HG03565 (cell line): ENCODE results near the gene DISP3.

Source experiments
- ATAC-seq: cut with Tn5 transposase; IDR thresholded peaks from one replicate; pipeline ENCODE4 v1.9.1; 2021; ENCODE audit warnings: mild to moderate bottlenecking, moderate library complexity; ENCODE audit not compliant: unreplicated experiment

Gene DISP3

GRCh38 chr1:11505591-11506538 lies 26.9 kb downstream of the DISP3 start:
- no peak for ATAC-seq

DNA sequence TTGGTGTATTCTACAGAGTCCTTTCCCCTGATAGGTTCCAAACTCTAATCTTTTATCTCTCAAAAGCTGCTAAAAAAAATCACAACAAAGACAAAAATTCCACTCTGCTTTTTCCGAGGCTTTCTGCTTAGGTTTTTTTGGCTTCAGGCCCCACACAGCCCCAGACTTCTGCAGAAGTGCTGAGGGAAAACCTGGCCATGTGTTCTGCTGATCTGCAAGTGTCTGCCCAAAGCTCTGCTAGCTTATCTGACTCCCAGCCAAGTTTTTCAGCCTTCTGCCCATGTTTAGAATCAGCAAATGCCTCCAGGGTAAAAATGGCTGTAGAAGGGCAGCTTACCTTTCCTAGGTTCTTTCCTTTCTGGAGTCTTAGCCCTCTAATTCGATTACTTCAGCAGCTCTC lies 28.4 kb downstream of the DISP3 start:
- no peak for ATAC-seq

DNA sequence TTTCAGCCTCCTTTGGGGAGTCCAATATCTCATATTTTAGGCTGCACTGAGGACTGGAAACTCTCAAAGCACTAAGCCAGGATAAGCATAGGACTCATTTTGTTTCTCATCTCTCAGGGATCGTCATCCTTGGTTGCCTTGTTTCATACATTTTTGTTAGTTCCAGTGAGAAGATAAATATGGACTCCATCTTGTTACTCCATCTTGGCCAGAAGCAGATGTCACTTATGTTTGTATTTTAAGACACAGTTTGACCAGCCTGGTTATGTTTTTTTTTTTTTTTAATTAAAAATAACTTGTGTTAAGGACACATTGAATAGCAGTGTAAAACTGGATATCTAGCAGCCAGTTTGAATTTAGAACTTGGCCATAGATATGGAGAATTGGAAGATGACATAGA lies 34.7 kb downstream of the DISP3 start:
- no peak for ATAC-seq

- no peak for ATAC-seq
Measured at GRCh38 chr1:11514366-11514765, 35.4 kb downstream of the DISP3 start.

DNA sequence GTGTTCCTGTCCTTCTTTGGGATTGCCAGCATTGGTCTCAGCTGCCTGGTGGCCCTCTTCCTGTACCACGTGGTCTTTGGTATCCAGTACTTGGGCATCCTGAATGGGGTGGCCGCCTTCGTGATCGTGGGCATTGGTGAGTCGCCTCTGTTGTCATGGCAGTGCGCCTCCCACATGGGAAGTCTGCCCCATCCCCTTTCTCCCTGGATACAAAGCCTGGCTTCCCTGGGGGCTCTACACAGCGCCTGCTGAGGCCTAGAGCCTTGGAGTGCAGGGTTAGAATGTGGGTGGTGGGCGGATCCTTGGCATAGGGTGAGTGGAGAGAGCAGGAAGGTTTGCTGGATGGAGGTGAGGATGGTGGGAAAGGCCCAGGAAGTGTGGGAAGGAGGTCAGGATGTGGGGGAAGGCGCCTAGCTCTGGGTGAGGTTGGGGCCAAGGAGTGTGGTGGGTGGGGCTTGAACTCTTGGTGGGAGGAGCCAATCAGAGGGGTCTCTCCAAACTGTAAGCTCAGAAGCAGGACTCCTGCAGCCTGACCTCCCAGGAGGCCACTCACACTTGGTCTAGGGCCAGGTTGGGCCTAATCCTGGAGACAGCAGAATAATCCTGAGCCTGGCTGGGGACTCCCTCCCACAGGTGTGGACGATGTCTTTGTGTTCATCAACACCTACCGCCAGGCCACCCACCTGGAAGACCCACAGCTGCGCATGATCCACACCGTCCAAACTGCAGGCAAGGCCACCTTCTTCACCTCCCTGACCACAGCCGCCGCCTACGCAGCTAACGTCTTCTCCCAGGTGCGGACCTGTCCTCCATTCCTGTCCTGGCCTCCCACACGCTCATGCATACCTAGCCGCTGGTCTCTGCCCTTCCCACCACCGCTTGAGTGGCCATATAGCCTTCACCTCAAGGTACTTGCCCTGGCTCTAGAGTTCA lies 36.7 kb downstream of the DISP3 start:
- ATAC-seq, result no peak

- no peak for ATAC-seq
Measured at GRCh38 chr1:11516961-11517635, 38.1 kb downstream of the DISP3 start.

DNA sequence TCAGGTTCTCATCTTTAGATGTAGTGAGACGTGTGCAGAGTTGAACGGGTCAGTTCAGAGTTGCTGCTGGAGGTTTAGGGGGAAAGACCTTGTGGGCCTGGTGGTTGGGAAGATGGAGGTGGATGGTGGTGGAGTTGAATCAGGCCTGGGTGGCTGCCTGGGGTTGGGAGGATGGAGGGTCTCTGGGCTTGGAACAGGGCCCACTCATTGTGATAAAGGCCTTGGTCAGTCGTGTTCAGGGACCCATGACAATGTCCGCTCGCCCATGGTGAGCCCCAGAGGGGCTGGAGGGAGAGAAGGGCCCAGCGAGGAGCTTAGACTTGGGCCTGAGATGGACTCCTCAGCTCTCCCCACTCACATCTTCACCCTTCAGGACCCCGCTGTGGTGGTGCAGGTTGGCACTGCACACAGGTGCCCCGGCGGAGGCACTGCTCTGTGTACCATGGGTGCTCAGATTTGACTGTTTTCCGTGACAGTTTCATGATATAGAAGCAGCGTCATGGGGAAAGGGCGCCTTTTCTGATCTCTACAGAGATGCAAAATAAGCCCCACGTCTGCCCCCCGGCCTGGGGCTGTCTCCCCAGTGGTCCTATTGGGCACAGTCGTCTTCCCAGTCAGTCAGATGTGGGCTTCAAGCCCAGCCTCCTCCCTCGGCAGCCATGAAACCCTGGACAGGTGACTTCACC lies 39.2 kb downstream of the DISP3 start:
- no peak for ATAC-seq

DNA sequence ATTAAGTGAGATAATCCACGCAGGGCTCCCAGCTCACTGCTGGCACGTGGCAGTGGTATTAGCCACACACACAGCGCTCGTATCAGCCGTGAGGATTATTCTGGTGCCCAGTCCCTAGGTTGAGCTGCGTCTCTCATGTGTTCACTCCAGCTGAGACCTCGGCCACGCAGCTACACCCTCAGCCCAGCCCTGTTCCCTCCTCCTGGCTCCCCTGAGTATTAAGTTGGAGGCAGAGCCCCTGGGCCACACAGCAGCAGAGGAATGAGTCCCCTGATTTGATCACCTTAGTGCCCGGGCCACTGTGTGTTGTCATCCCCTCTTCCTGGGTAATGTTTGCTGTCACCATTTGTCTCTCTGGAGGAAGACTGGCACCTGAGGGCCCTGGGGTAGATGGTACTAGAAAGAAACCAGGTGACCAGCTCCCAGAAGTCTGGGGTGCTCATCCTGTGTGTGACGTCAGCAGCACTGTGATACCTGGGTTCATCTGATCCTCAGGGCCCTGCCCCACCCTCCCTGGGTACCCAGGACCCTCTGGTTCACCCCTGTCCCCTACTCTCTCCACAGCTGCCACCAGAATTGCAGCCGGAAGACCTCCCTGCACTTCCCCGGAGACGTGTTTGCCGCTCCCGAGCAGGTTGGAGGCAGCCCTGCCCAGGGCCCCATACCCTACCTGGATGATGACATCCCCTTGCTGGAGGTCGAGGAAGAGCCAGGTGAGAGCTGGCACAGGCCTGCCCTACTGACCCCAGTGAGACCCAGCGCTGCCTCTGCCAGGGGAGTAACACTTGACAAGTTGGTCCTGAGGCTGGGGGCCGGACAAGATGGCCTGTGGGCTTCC lies 40.1 kb downstream of the DISP3 start:
- ATAC-seq, result no peak

DNA sequence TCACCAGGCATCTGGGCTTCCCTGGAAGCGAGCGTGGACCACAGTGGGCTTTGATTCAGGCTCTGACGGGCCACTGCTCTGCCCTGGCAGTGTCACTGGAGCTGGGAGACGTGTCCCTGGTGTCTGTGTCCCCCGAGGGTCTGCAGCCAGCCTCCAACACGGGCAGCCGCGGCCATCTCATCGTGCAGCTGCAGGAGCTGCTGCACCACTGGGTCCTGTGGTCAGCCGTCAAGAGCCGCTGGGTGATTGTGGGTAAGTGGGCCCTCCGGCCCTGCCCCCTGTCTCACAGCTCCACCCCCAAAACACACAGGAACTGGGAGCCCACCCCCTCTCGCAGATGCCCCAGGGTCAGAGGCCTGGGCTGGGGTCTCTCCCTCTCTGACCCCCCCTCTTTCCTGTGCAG lies 40.7 kb downstream of the DISP3 start:
- no peak for ATAC-seq

DNA sequence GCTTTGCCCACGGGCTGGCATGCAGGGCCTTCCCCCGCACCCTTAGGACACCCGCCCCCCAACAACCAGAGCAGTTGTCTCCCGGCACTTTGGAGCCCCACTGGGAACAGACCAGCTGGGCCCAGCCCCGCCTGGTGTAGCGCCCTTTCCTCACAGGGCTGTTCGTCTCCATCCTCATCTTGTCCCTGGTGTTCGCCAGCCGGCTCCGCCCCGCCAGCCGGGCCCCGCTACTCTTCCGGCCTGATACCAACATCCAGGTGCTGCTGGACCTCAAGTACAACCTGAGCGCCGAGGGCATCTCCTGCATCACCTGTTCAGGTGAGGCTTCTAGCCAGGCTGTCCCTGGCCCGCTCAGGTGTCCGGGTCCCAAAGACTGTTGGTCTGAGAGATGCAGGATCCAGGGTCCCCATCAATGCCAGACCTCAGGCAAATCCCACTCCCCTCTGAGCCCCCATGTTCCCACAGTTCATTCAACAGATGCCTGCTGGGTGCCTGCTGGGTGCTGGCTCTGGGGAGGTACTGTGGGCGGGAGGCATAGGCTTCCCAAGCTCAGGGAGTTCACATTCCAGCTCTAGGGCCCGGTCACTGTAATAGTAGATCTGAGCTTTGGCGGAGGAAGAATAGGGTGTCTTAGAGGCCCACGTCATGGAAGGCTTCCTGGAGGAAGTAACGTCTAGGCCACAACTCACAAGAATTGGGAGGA lies 41.7 kb downstream of the DISP3 start:
- no peak for ATAC-seq

DNA sequence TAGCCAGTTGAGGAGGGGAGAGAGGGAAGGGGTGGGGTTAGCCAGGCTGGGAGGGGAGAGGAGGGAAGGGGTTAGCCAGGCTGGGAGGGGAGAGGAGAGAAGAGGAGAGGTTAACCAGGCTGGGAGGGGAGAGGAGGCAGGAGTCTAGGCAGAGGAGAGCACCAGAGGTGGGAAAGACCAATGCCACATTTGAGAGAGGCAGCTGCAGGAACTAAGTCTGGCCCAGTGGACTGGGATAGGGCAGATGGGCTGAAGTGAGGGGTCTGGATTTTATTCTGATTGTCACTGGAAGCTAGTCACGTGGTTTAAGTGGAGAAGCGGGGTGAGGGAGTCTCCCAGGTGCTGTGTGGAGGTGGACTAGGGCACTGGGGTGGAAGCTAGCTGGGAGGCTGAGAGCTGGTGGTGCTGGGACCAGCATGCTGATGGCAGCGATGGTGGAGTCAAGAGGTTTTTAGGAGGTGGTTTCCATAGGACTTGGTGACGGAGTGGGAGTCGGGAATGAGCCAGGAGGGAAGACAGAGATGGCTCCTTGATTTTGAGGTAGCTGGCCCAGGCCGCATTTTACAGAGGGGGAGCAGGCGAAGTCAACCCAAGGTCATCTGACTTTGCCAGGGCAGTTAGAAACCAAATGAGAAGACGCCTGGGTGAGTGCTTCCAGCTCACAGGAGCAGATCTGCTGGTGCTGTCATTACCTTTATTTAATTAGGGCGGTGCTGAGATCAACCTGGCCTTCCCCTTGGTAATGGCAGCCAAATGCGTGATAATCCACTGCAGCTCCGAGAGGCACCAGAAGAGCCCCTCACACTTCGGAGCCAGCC lies 42.8 kb downstream of the DISP3 start:
- ATAC-seq, result no peak

DNA sequence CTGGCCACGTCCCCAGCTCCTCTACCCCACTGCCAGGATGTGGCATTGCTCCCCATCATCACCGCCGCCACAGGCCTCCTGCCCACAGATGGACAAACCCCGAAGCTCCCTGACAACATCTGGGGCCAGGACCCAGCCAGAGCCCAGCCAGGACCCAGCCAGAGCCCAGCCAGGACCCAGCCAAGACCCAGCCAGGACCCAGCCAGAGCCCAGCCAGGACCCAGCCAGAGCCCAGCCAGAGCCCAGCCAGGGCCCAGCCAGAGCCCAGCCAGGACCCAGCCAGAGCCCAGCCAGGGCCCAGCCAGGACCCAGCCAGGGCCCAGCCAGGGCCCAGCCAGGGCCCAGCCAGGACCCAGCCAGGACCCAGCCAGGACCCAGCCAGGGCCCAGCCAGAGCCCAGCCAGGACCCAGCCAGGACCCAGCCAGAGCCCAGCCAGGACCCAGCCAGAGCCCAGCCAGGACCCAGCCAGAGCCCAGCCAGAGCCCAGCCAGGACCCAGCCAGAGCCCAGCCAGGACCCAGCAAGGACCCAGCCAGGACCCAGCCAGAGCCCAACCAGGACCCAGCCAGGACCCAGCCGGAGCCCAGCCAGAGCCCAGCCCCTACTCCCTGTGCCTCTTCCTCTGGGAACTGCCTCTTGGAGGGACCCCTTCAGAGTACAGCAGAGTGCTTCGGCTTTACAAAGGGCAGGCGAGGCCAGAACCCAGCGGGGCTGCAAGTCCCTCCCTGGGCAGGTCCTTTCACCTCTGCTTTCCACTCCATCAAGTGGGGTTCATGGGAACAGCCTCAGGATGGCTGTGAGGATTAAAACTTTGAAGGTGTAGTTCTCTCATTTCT lies 43.7 kb downstream of the DISP3 start:
- ATAC-seq, result no peak

DNA sequence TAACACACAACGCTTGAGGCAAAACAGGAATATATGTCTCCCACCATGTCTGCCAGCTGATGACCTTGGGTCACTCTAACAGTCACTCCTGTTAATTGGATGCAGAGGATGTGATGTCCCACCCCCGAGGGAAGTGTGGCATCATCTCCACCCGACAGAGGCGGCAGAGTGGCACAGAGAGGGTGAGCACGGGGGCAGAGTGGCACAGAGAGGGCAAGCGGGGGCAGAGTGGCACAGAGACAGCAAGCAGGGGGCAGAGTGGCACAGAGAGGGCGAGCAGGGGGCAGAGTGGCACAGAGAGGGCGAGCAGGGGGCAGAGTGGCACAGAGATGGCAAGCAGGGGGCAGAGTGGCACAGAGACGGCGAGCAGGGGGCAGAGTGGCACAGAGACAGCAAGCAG lies 44.3 kb downstream of the DISP3 start:
- no peak for ATAC-seq

- no peak for ATAC-seq
Measured at GRCh38 chr1:11523746-11524464, 45.0 kb downstream of the DISP3 start.

- ATAC-seq, result no peak
Measured at GRCh38 chr1:11524465-11525150, 45.7 kb downstream of the DISP3 start.

DNA sequence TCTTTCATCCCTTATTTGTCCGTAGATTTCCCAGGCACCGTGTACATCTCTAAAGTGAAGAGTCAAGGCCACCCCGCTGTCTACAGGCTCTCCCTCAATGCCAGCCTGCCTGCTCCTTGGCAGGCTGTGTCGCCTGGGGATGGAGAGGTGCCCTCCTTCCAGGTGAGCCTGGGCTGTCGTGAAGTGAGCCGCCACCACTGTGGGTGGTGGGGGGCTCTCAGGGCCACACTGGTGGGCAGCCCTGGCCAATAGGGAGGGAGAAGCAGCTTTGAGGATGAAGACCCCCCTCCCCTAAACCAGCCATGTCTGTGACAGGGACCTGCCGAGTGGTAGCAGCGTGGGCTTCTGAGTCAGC lies 46.2 kb downstream of the DISP3 start:
- ATAC-seq, result no peak
